ENCODE measurements around the gene GIN1.

GRCh38 chr5:103128202-103128601 is 8.3 kb upstream of the GIN1 start:
- TF ChIP-seq CTCF (conservative IDR thresholded peaks at IDR 0.05) = no peak
- no peak for TF ChIP-seq ZFX (IDR thresholded peaks at IDR 0.05)

Data from C4-2B (cell line).